22Rv1 (cell line): ENCODE results near the gene DMAC2L.

ENCODE experiments used
- H3K27ac ChIP-seq: fragments of 450-650 bp; 2 replicates; pipeline ENCODE4 v1.5.1; 2017
- CTCF ChIP-seq: fragments of 450-650 bp; IDR thresholded peaks from 2 replicates; pipeline ENCODE4 v1.5.1; 2017; ENCODE audit warnings: mild to moderate bottlenecking
- ZFX ChIP-seq: fragments of 450-650 bp; IDR thresholded peaks from 2 replicates; pipeline ENCODE4 v1.6.1; 2017; ENCODE audit warnings: antibody characterized with exemption, borderline replicate concordance

DMAC2L gene

GRCh38 chr14:50345846-50346422 lies 33.8 kb downstream of the DMAC2L start:
- TF ChIP-seq ZFX (no peak), CTCF (no peak)
- no peak overlapping the region for H3K27ac ChIP-seq

- no peak overlapping the region for H3K27ac ChIP-seq
- TF ChIP-seq ZFX: no peak
- TF ChIP-seq CTCF: no peak
Measured at GRCh38 chr14:50347521-50347920, 35.4 kb downstream of the DMAC2L start.

- TF ChIP-seq ZFX: no peak
- no peak for TF ChIP-seq CTCF
- no peak overlapping the region for H3K27ac ChIP-seq
Measured at GRCh38 chr14:50348933-50349332, 36.8 kb downstream of the DMAC2L start.

- TF ChIP-seq ZFX (no peak), CTCF (no peak)
- no peak overlapping the region for H3K27ac ChIP-seq
Measured at GRCh38 chr14:50350975-50351374, 38.9 kb downstream of the DMAC2L start.

GRCh38 chr14:50352584-50352983 lies 40.5 kb downstream of the DMAC2L start:
- TF ChIP-seq CTCF (no peak), ZFX (no peak)
- H3K27ac ChIP-seq: no peak overlapping the region

GRCh38 chr14:50353126-50353525 lies 41.0 kb downstream of the DMAC2L start:
- TF ChIP-seq CTCF (no peak), ZFX (no peak)
- H3K27ac ChIP-seq: no peak overlapping the region

GRCh38 chr14:50354527-50354926 lies 42.4 kb downstream of the DMAC2L start:
- no peak overlapping the region for H3K27ac ChIP-seq
- TF ChIP-seq ZFX (no peak), CTCF (no peak)
